GM23338 (cell line): ENCODE data around the gene AJM1. TPM values are rescaled to one million over a fixed set of nuclear protein-coding genes. Genes with fewer than 3 reads are reported as not detected.

Experiments
- ATAC-seq: fragments of 200-7000 bp; cut with Tn5 transposase; 3 replicates; pipeline ENCODE4 v1.9.1; 2020
- DNase-seq: peaks from one replicate; pipeline ENCODE4 v3.0.0-alpha.2; 2015; ENCODE audit warnings: low spot score
- H2AFZ ChIP-seq: fragments of 200-600 bp; sonication (generic); 2 replicates; pipeline ENCODE4 v1.8.0; 2016; ENCODE audit warnings: antibody characterized with exemption, mild to moderate bottlenecking, moderate library complexity
- H3F3A ChIP-seq: fragments of 200-600 bp; sonication (generic); replicated peaks from 2 replicates; pipeline ENCODE4 v1.8.0; 2017; ENCODE audit warnings: antibody characterized with exemption, mixed run types, low read depth
- H3K27ac ChIP-seq: fragments of 200-600 bp; sonication (generic); 2 replicates; pipeline ENCODE4 v1.6.1; 2016; ENCODE audit warnings: low read depth
- H3K27me3 ChIP-seq: fragments of 200-600 bp; sonication (generic); 2 replicates; pipeline ENCODE4 v1.8.0; 2016; ENCODE audit warnings: mild to moderate bottlenecking, mixed run types, moderate library complexity; ENCODE audit not compliant: insufficient read depth
- H3K36me3 ChIP-seq: fragments of 200-600 bp; sonication (generic); 2 replicates; pipeline ENCODE4 v1.8.0; 2016; ENCODE audit warnings: mild to moderate bottlenecking; ENCODE audit not compliant: insufficient read depth
- H3K4me1 ChIP-seq: fragments of 200-600 bp; sonication (generic); 2 replicates; pipeline ENCODE4 v1.8.0; 2016; ENCODE audit warnings: mild to moderate bottlenecking, moderate library complexity; ENCODE audit not compliant: insufficient read depth
- H3K4me2 ChIP-seq: fragments of 200-600 bp; sonication (generic); 2 replicates; pipeline ENCODE4 v1.7.1; 2017; ENCODE audit warnings: mixed run types
- H3K4me3 ChIP-seq: fragments of 200-600 bp; sonication (generic); 2 replicates; pipeline ENCODE4 v1.6.1; 2016; ENCODE audit warnings: mixed run types
- H3K79me2 ChIP-seq: fragments of 200-600 bp; sonication (generic); replicated peaks from 2 replicates; pipeline ENCODE4 v1.8.0; 2017; ENCODE audit warnings: mild to moderate bottlenecking; ENCODE audit not compliant: insufficient read depth
- H3K9me2 ChIP-seq: fragments of 200-600 bp; sonication (generic); 2 replicates; pipeline ENCODE4 v1.8.0; 2017; ENCODE audit not compliant: insufficient read depth
- H4K20me1 ChIP-seq: fragments of 200-600 bp; sonication (generic); replicated peaks from 2 replicates; pipeline ENCODE4 v1.8.0; 2017; ENCODE audit warnings: mild to moderate bottlenecking; ENCODE audit not compliant: insufficient read depth
- H3K27ac Mint-ChIP-seq: 2 replicates; pipeline ENCODE4 v1.8.0; 2020; ENCODE audit warnings: inconsistent platforms, mild to moderate bottlenecking, moderate library complexity, mixed read lengths
- H3K27me3 Mint-ChIP-seq: 3 replicates; pipeline ENCODE4 v1.8.0; 2022; ENCODE audit warnings: low read depth, mild to moderate bottlenecking, moderate library complexity, mixed read lengths, inconsistent platforms; ENCODE audit not compliant: insufficient read depth, poor library complexity
- H3K36me3 Mint-ChIP-seq: 3 replicates; pipeline ENCODE4 v1.8.0; 2021; ENCODE audit warnings: low read depth, mild to moderate bottlenecking, inconsistent platforms, moderate library complexity, mixed read lengths
- H3K4me1 Mint-ChIP-seq: 3 replicates; pipeline ENCODE4 v1.8.0; 2020; ENCODE audit warnings: mild to moderate bottlenecking, inconsistent platforms, mixed read lengths
- H3K4me3 Mint-ChIP-seq: 3 replicates; pipeline ENCODE4 v1.8.0; 2021; ENCODE audit warnings: moderate library complexity, mild to moderate bottlenecking, inconsistent platforms, mixed read lengths
- H3K9me3 Mint-ChIP-seq: 3 replicates; pipeline ENCODE4 v1.8.0; 2020; ENCODE audit warnings: moderate library complexity, mild to moderate bottlenecking, inconsistent platforms, mixed read lengths
- CREB1 ChIP-seq: fragments of 250-450 bp; sonication (Bioruptor Pico); IDR thresholded peaks from 2 replicates; pipeline ENCODE4 v1.5.0; 2020; ENCODE audit warnings: low read depth, mild to moderate bottlenecking, moderate library complexity
- EZH2 ChIP-seq: fragments of 200-600 bp; sonication (generic); IDR thresholded peaks from one replicate; pipeline ENCODE4 v1.8.0; 2017; ENCODE audit warnings: antibody characterized with exemption, mild to moderate bottlenecking, low read depth; ENCODE audit not compliant: unreplicated experiment
- JUNB ChIP-seq: IDR thresholded peaks from one replicate; pipeline ENCODE4 v1.6.1; 2016; ENCODE audit warnings: antibody characterized with exemption; ENCODE audit not compliant: unreplicated experiment
- POLR2AphosphoS5 ChIP-seq: IDR thresholded peaks from 2 replicates; pipeline ENCODE4 v1.6.1; 2016; ENCODE audit warnings: antibody characterized with exemption, low read depth
- REST ChIP-seq: IDR thresholded peaks from one replicate; pipeline ENCODE4 v1.6.1; 2018; ENCODE audit warnings: antibody characterized with exemption; ENCODE audit not compliant: unreplicated experiment
- ZNF114 ChIP-seq: fragments of 250-450 bp; sonication (Bioruptor Pico); IDR thresholded peaks from 2 replicates; pipeline ENCODE4 v1.5.0; 2020; ENCODE audit warnings: mild to moderate bottlenecking, moderate library complexity
- ZNF331 ChIP-seq: fragments of 250-450 bp; sonication (Bioruptor Pico); IDR thresholded peaks from 2 replicates; pipeline ENCODE4 v1.5.0; 2020; ENCODE audit warnings: low read depth, mild to moderate bottlenecking, moderate library complexity
- ZNF462 ChIP-seq: fragments of 250-450 bp; sonication (Bioruptor Pico); IDR thresholded peaks from 2 replicates; pipeline ENCODE4 v1.5.0; 2020; ENCODE audit warnings: mild to moderate bottlenecking, moderate library complexity
- polyA plus RNA-seq: library from polyadenylated mRNA; unstranded; fragments of >200 nt; fragmentation: Nextera tagmentation; extraction: Ambion mirVana; gene quantifications from 2 replicates; pipeline ENCODE4 v1.2.1, GENCODE V29; 2016
- total RNA-seq: library from RNA; depleted of rRNA; stranded (reverse); fragments of >200 nt; shearing (Covaris generic); gene quantifications from 2 replicates; pipeline ENCODE4 v1.2.3, GENCODE V29; 2014

Gene AJM1
- total and polyA plus RNA-seq, 2 experiments from 2014 or later = 0.36 to 0.49 TPM

DNA sequence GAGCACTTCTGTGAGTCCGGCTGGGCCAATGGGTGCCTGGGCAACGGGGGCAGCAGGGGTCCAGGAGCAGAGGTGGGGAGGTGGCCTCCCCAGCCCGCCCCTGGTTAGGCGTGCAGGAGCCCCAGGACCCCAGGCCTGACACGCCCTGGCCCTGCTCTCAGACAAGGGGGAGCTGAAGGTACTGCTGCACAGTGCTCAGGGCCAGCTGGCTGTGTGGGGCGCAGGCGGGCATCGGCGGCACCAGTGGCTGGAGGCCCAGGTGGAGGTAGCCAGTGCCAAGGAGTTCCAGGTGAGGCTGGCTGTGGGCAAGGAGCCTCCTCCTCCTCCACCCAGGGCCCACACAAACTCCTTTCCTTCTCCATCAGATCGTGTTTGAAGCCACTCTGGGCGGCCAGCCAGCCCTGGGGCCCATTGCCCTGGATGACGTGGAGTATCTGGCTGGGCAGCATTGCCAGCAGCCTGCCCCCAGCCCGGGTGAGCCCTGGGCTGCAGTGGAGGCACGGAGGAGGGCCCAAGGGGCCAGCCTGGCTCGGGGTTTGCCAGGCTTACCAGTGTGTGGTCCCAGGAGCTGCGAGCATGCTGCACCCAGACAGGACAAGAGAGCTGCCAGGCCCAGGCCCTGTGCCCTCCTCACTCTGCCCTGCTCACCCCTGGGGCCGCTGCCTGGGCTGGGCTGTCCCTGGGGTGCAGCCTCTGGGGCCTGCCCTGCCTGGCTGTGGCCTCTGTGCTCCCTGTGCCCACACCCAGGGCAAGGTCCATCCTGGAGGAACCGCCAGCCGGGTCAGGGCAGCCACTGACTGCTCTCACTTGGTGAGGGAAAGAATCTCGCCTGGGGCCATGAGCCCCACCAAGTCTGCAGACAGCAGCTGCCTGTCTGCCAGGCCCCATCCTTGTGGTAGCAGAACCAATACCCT is 16.8 kb downstream of the AJM1 start:
- Histone ChIP-seq H4K20me1 (peaks cover 11% of the 10 kb centered on the region), H3K4me1 (no peaks in the 10 kb centered on the region), H2AFZ (no peak overlapping the region), H3K79me2 (peaks cover 5% of the 10 kb centered on the region), H3K27ac (no peak overlapping the region), H3F3A (0 out of 2 replicates have a peak, but pooled peaks cover 2% of the 10 kb centered on the region), H3K4me3 (no peak overlapping the region), H3K27me3 (no peaks in the 10 kb centered on the region), H3K36me3 (peaks cover 13% of the 10 kb centered on the region), H3K9me2 (no peaks in the 10 kb centered on the region), H3K4me2 (no peak overlapping the region)
- ATAC-seq = no peak
- no peaks in the 10 kb centered on the region for H3K9me3 Mint-ChIP-seq
- no peaks in the 10 kb centered on the region for H3K27me3 Mint-ChIP-seq
- H3K4me3 Mint-ChIP-seq = no peak overlapping the region
- no peak for TF ChIP-seq ZNF114
- no peak for TF ChIP-seq EZH2
- TF ChIP-seq POLR2AphosphoS5 = peak; percentile 17; the same call in 1 of the 2 replicates
- no peak for TF ChIP-seq ZNF462 (CRISPR knock-in tag)
- no peak for DNase-seq
- no peak overlapping the region for H3K27ac Mint-ChIP-seq
- peaks cover 30% of the 10 kb centered on the region for H3K36me3 Mint-ChIP-seq
- no peaks in the 10 kb centered on the region for H3K4me1 Mint-ChIP-seq

DNA sequence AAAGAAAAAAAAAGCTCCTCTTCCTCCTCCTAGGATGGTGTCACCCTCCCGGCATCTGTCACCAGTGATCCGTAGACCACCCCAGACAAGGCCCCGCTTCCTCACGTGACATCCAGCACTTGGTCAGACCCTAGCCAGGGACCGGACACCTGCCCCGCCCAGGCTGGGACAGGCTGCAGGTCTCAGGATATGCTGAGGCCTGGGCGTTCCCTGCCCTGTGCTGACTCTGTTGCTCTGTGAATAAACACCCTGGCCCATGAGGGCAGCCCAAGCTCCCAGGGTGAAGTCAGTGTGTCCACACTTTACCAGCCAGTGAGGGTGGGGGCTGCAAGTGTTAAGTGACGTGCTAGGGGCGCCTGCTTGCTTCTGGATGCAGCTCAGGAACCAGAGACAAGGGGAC is 18.3 kb downstream of the AJM1 start:
- Mint-ChIP-seq H3K36me3 (peaks cover 41% of the 10 kb centered on the region), H3K9me3 (no peaks in the 10 kb centered on the region), H3K27ac (no peak overlapping the region), H3K4me1 (peaks cover 5% of the 10 kb centered on the region), H3K4me3 (no peak overlapping the region), H3K27me3 (peaks cover 3% of the 10 kb centered on the region)
- H3K9me2 ChIP-seq = no peaks in the 10 kb centered on the region
- H3K4me1 ChIP-seq = peaks cover 3% of the 10 kb centered on the region; the same call in 1 of the 2 replicates
- 0 out of 2 replicates have a peak, but pooled peaks cover 2% of the 10 kb centered on the region for H3F3A ChIP-seq
- peaks cover 20% of the 10 kb centered on the region for H3K79me2 ChIP-seq
- no peak overlapping the region for H3K4me3 ChIP-seq
- no peak overlapping the region for H3K27ac ChIP-seq
- H4K20me1 ChIP-seq = peaks cover 20% of the 10 kb centered on the region
- H3K4me2 ChIP-seq = no peak overlapping the region
- ATAC-seq (no peak), DNase-seq (no peak)
- TF ChIP-seq POLR2AphosphoS5 = peak; percentile 22; the same call in 1 of the 2 replicates
- no peak for TF ChIP-seq CREB1 (CRISPR knock-in tag)
- TF ChIP-seq JUNB = no peak
- TF ChIP-seq REST = no peak
- TF ChIP-seq ZNF331 (CRISPR knock-in tag) = no peak
- H2AFZ ChIP-seq = no peak overlapping the region
- H3K36me3 ChIP-seq = peaks cover 13% of the 10 kb centered on the region
- H3K27me3 ChIP-seq = no peaks in the 10 kb centered on the region
